Smooth muscle cell (in vitro differentiated cells): ENCODE results near the gene MCM10. TPM values are rescaled to one million over a fixed set of nuclear protein-coding genes. Genes with fewer than 3 reads are reported as not detected.

Experiments used
- DNase-seq: peaks from one replicate; lab custom pipeline; 2025; ENCODE audit not compliant: unreplicated experiment; lab: John Stamatoyannopoulos, UW
- H2AFZ ChIP-seq: fragments of 200-600 bp; sonication (generic); 2 replicates; pipeline ENCODE4 v1.6.0; 2016; ENCODE audit warnings: antibody characterized with exemption, low read depth, mild to moderate bottlenecking
- H3F3A ChIP-seq: fragments of 200-600 bp; sonication (generic); 2 replicates; pipeline ENCODE4 v1.6.0; 2017; ENCODE audit warnings: antibody characterized with exemption, low read depth
- H3K27ac ChIP-seq: fragments of 200-600 bp; sonication (generic); 2 replicates; pipeline ENCODE4 v1.5.1; 2016; ENCODE audit warnings: low read depth, mild to moderate bottlenecking
- H3K27me3 ChIP-seq: fragments of 200-600 bp; sonication (generic); 2 replicates; pipeline ENCODE4 v1.6.1; 2016; ENCODE audit warnings: low read depth, mild to moderate bottlenecking
- H3K36me3 ChIP-seq: fragments of 200-600 bp; sonication (generic); 2 replicates; pipeline ENCODE4 v1.5.1; 2016; ENCODE audit warnings: low read depth
- H3K4me1 ChIP-seq: fragments of 200-600 bp; sonication (generic); 2 replicates; pipeline ENCODE4 v1.5.1; 2016; ENCODE audit warnings: low read depth
- H3K4me2 ChIP-seq: fragments of 200-600 bp; sonication (generic); 2 replicates; pipeline ENCODE4 v1.6.0; 2016; ENCODE audit warnings: mild to moderate bottlenecking
- H3K4me3 ChIP-seq: fragments of 200-600 bp; sonication (generic); 2 replicates; pipeline ENCODE4 v1.5.1; 2016; ENCODE audit warnings: mild to moderate bottlenecking
- H3K79me2 ChIP-seq: fragments of 200-600 bp; sonication (generic); 2 replicates; pipeline ENCODE4 v1.6.0; 2016; ENCODE audit warnings: low read depth, mild to moderate bottlenecking
- H3K9ac ChIP-seq: fragments of 200-600 bp; sonication (generic); 2 replicates; pipeline ENCODE4 v1.6.0; 2016; ENCODE audit warnings: low read depth
- H3K9me3 ChIP-seq: fragments of 200-600 bp; sonication (generic); replicated peaks from 2 replicates; pipeline ENCODE4 v1.5.1; 2016; ENCODE audit warnings: low read depth
- H4K20me1 ChIP-seq: fragments of 200-600 bp; sonication (generic); 2 replicates; pipeline ENCODE4 v1.6.0; 2016; ENCODE audit warnings: low read depth
- WGBS: methylation state at CpG from one replicate; pipeline ENCODE4 v1.1.7; 2016; ENCODE audit warnings: low lambda C conversion rate; 5-methylcytosine and 5-hydroxymethylcytosine counted together
- polyA plus RNA-seq: library from polyadenylated mRNA; unstranded; fragments of >200 nt; fragmentation: Nextera tagmentation; extraction: Ambion mirVana; gene quantifications from 2 replicates; pipeline ENCODE4 v1.2.1, GENCODE V29; 2016
- total RNA-seq: library from RNA; depleted of rRNA; stranded (reverse); fragments of >200 nt; gene quantifications from 2 replicates; pipeline ENCODE4 v1.2.3, GENCODE V29; 2014
- TF ChIP-seq, protein P1 (sequence below): fragments of 200-600 bp; sonication (generic); IDR thresholded peaks from 2 replicates; pipeline ENCODE4 v1.5.1; 2017; ENCODE audit warnings: borderline replicate concordance, mild to moderate bottlenecking, antibody characterized with exemption; ENCODE audit not compliant: insufficient read depth, poor library complexity, severe bottlenecking

Gene MCM10
- total and polyA plus RNA-seq, 2 experiments from 2014 or later: 3.5 to 5.7 TPM

DNA sequence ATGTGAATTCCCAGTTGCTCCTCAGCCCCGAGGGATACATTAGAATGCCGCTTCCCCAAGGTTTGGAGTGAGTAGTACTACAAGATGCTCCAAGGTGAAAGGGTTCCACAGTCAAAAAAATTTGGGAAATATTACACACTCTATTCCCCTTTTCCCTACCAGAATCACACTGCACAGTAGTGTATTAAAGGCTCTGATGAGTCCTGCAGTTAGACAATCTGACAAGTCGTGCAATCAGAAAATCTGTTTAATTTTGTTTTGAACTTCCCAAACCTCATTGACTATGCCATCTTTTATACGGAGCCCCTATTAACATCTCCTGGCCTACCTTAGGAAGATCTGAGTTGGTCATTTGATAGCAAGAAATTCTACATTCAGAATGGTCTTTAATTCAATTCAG, 86.4 kb downstream of the MCM10 start:
- DNase-seq: no peak
- Histone ChIP-seq H3K9ac (no peak overlapping the region), H3K4me2 (no peak overlapping the region), H3K79me2 (no peaks in the 10 kb centered on the region), H4K20me1 (no peaks in the 10 kb centered on the region), H2AFZ (no peak overlapping the region), H3K27ac (no peak overlapping the region), H3K4me3 (no peak overlapping the region), H3K27me3 (no peaks in the 10 kb centered on the region), H3K4me1 (no peaks in the 10 kb centered on the region), H3F3A (no peaks in the 10 kb centered on the region), H3K9me3 (no peaks in the 10 kb centered on the region), H3K36me3 (no peaks in the 10 kb centered on the region)
- TF ChIP-seq, protein P1, sequence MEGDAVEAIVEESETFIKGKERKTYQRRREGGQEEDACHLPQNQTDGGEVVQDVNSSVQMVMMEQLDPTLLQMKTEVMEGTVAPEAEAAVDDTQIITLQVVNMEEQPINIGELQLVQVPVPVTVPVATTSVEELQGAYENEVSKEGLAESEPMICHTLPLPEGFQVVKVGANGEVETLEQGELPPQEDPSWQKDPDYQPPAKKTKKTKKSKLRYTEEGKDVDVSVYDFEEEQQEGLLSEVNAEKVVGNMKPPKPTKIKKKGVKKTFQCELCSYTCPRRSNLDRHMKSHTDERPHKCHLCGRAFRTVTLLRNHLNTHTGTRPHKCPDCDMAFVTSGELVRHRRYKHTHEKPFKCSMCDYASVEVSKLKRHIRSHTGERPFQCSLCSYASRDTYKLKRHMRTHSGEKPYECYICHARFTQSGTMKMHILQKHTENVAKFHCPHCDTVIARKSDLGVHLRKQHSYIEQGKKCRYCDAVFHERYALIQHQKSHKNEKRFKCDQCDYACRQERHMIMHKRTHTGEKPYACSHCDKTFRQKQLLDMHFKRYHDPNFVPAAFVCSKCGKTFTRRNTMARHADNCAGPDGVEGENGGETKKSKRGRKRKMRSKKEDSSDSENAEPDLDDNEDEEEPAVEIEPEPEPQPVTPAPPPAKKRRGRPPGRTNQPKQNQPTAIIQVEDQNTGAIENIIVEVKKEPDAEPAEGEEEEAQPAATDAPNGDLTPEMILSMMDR: no peak
- WGBS: 95% methylated on average over 4 of the region's 4 CpGs

DNA sequence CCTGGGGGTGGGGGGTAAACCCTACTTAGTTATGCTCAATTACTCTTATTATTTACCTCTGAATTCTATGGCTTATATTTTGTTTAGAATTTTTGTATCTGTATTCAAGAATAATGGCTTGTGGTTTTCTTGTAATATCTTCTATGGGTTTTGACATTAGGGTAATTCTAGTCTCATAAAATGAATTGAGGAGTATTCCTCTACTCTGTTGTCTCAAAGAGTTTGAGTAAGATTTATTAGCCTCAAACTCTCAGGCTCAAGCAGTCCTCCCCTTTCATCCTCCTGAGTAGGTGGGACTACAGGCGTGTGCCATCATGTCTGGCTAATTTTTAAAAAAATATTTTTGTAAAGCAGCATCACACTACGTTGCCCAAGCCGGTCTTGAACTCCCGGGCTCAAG, 92.4 kb downstream of the MCM10 start:
- no peak overlapping the region for H2AFZ ChIP-seq
- no peak overlapping the region for H3K4me3 ChIP-seq
- H3K27me3 ChIP-seq: no peaks in the 10 kb centered on the region
- no peaks in the 10 kb centered on the region for H3K4me1 ChIP-seq
- H3F3A ChIP-seq: no peaks in the 10 kb centered on the region
- no peak overlapping the region for H3K9ac ChIP-seq
- no peaks in the 10 kb centered on the region for H3K36me3 ChIP-seq
- DNase-seq: no peak
- WGBS: 86% methylated on average over 4 of the region's 4 CpGs
- H3K9me3 ChIP-seq: no peaks in the 10 kb centered on the region
- no peak overlapping the region for H3K4me2 ChIP-seq
- TF ChIP-seq, protein P1: no peak
- H3K79me2 ChIP-seq: no peaks in the 10 kb centered on the region
- no peaks in the 10 kb centered on the region for H4K20me1 ChIP-seq
- H3K27ac ChIP-seq: no peak overlapping the region

- Histone ChIP-seq H3K79me2 (no peaks in the 10 kb centered on the region), H3K27me3 (no peaks in the 10 kb centered on the region), H4K20me1 (no peaks in the 10 kb centered on the region), H3K4me1 (no peaks in the 10 kb centered on the region), H3K9me3 (no peaks in the 10 kb centered on the region), H3K4me3 (no peak overlapping the region), H2AFZ (no peak overlapping the region), H3K36me3 (no peaks in the 10 kb centered on the region), H3F3A (no peaks in the 10 kb centered on the region), H3K27ac (no peak overlapping the region), H3K9ac (no peak overlapping the region), H3K4me2 (no peak overlapping the region)
- no peak for DNase-seq
- TF ChIP-seq, protein P1: no peak
- 87% methylated on average over 2 of the region's 2 CpGs for WGBS
These were observed 95.3 kb downstream of the MCM10 start for GRCh38 chr10:13256627-13257026.

DNA sequence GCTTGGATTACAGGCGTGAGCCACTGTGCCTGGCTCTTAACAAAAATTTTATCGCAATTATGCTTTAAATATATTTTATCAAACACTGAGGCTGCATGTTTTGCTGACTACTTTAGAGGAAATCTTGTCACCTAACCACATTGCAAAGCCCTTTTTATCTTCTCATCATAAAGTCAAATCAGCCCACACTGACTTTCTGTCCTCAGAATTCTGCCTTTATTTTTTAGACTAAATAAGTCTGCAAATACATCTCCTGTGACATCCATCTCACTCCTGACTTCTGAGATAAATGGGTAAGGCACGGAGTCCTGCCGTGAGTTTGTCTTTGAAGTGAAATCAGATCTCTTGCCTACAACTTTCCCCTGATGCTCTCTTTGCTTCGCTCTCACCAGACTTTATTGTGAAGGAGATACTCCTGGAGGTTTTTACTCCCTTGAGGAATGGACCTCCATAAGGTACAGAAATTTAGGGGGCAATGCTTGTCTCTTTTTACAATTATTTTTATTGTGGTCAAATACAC, 96.3 kb downstream of the MCM10 start:
- Histone ChIP-seq H3K79me2 (no peaks in the 10 kb centered on the region), H3K9me3 (no peaks in the 10 kb centered on the region), H3K27ac (no peak overlapping the region), H3K4me3 (no peak overlapping the region), H3K4me1 (no peaks in the 10 kb centered on the region), H3K9ac (no peak overlapping the region), H3F3A (no peaks in the 10 kb centered on the region), H3K27me3 (no peaks in the 10 kb centered on the region), H3K4me2 (no peak overlapping the region), H4K20me1 (no peaks in the 10 kb centered on the region), H2AFZ (no peak overlapping the region), H3K36me3 (no peaks in the 10 kb centered on the region)
- WGBS: 94% methylated on average over 5 of the region's 5 CpGs
- no peak for DNase-seq
- TF ChIP-seq, protein P1: no peak
